H1 (cell line): ENCODE measurements around the gene ANO2. TPM values are rescaled to one million over a fixed set of nuclear protein-coding genes. Genes with fewer than 3 reads are reported as not detected.

Experiments
- CBX8 ChIP-seq: fragments of 300-800, 300-1000 bp; sonication (generic); IDR thresholded peaks from 2 replicates; pipeline ENCODE4 v1.7.1; 2016; ENCODE audit warnings: low read depth, low read length, borderline replicate concordance
- CHD7 ChIP-seq: fragments of 300-600 bp; sonication (generic); IDR thresholded peaks from 2 replicates; pipeline ENCODE4 v1.7.1; 2012; ENCODE audit warnings: low read length, moderate library complexity, mild to moderate bottlenecking, inconsistent platforms; ENCODE audit not compliant: insufficient replicate concordance
- CTBP2 ChIP-seq: IDR thresholded peaks from 2 replicates; pipeline ENCODE4 v1.7.0; 2011; ENCODE audit warnings: borderline replicate concordance, mild to moderate bottlenecking, moderate library complexity, mixed read lengths, low read length; ENCODE audit not compliant: insufficient read depth, insufficient read length
- SIN3A ChIP-seq, 2 experiments: IDR thresholded peaks in 1 of 2; conservative IDR thresholded peaks in 1 of 2; 2 replicates each; pipeline ENCODE4 v1.6.1; 2011 to 2012; ENCODE audit warnings: low read length in 2 of 2, improper control_type of control experiment in 1 of 2, low read depth in 1 of 2, mild to moderate bottlenecking in 1 of 2
- SIRT6 ChIP-seq: IDR thresholded peaks from one replicate; pipeline ENCODE4 v1.7.1; 2012; ENCODE audit warnings: low read length, inconsistent platforms
- SP2 ChIP-seq: IDR thresholded peaks from 2 replicates; pipeline ENCODE4 v1.6.1; 2012; ENCODE audit warnings: mild to moderate bottlenecking, low read length, inconsistent platforms
- SP4 ChIP-seq: IDR thresholded peaks from 2 replicates; pipeline ENCODE4 v1.6.1; 2012; ENCODE audit warnings: low read length, inconsistent platforms
- TAF7 ChIP-seq: optimal IDR thresholded peaks from 2 replicates; pipeline ENCODE3; 2011; ENCODE audit warnings: low read depth, mild to moderate bottlenecking, inconsistent platforms, low read length, moderate library complexity, borderline replicate concordance
- polyA plus RNA-seq, 7 experiments: library from polyadenylated mRNA; depleted of rRNA in 3 of 7; stranded (reverse) in 5 of 7; unstranded in 2 of 7; fragments of >200 nt in 5 of 7; fragments of 200-250 nt in 2 of 7; gene quantifications; 1 replicate in 5 of 7; 2 replicates in 1 of 7; 4 replicates in 1 of 7; pipeline versions ENCODE4 v1.2.1 to v1.2.3, GENCODE V29; 2011 to 2013; ENCODE audit warnings: missing spikeins in 2 of 7, mixed read lengths in 2 of 7
- total RNA-seq: library from RNA; stranded (reverse); fragmentation: NEBNext Ultra II Directional; extraction: Animal tissue kit (Norgen Biotek cat#: 25700); gene quantifications from 2 replicates; pipeline ENCODE4 v1.2.1, GENCODE V29; 2021

Gene ANO2
- total and polyA plus RNA-seq, 2 of the 8 experiments (the other 6 are each of a cell fraction or from before 2014, with no cell fraction given): 1.9 to 5.5 TPM

- TF ChIP-seq CHD7 (no peak), TAF7 (no peak), SIRT6 (no peak), SP4 (no peak), SP2 (no peak), CBX8 (no peak), CTBP2 (no peak), SIN3A (conservative IDR thresholded peaks at IDR 0.05 in 1 of 2, IDR thresholded peaks at IDR 0.05 in 1 of 2; ENCODE audit: low read depth in 1 of 2, low read length in 2 of 2) (no peak)
Observed at GRCh38 chr12:5514016-5514415, 431.0 kb downstream of the ANO2 start (continued).
